Measurements from ENCODE around the gene TNIK.
"Not testable (repeated sequence)": the region's sequence is repeated elsewhere in the genome, so short reads cannot be mapped to it uniquely, and the experiment has no call there.

- TF ChIP-seq, protein P1, sequence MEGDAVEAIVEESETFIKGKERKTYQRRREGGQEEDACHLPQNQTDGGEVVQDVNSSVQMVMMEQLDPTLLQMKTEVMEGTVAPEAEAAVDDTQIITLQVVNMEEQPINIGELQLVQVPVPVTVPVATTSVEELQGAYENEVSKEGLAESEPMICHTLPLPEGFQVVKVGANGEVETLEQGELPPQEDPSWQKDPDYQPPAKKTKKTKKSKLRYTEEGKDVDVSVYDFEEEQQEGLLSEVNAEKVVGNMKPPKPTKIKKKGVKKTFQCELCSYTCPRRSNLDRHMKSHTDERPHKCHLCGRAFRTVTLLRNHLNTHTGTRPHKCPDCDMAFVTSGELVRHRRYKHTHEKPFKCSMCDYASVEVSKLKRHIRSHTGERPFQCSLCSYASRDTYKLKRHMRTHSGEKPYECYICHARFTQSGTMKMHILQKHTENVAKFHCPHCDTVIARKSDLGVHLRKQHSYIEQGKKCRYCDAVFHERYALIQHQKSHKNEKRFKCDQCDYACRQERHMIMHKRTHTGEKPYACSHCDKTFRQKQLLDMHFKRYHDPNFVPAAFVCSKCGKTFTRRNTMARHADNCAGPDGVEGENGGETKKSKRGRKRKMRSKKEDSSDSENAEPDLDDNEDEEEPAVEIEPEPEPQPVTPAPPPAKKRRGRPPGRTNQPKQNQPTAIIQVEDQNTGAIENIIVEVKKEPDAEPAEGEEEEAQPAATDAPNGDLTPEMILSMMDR (conservative IDR thresholded peaks at IDR 0.05; ENCODE audit: low read depth, low read length): not testable (repeated sequence)
- TF ChIP-seq EZH2phosphoT487 (IDR thresholded peaks at IDR 0.05; ENCODE audit: borderline replicate concordance, low read length); EZH2 (IDR thresholded peaks at IDR 0.05; ENCODE audit: low read length, unreplicated experiment): not testable (repeated sequence)
These were observed 154.4 kb downstream of the TNIK start for GRCh38 chr3:171305823-171306222.
